Stimulated activated CD4-positive, alpha-beta T cell treated with anti-CD3 and anti-CD28 coated beads, TNF-alpha, amount 100 ng/mL, for 1 hour (primary cell): ENCODE results near the gene TTC12.
"Not testable (repeated sequence)": the region's sequence is repeated elsewhere in the genome, so short reads cannot be mapped to it uniquely, and the experiment has no call there.

Source experiments
- DNase-seq, 3 donors: peaks; one replicate each; pipeline ENCODE4 v3.0.0-alpha.2; 2020; ENCODE audit warnings: low read depth in 3 of 3, low spot score in 1 of 3

TTC12 gene

GRCh38 chr11:113283881-113284280 lies 30.5 kb upstream of the TTC12 start:
- DNase-seq = no peak

- DNase-seq = no peak
These were observed 28.4 kb upstream of the TTC12 start for GRCh38 chr11:113286009-113286408.

DNA sequence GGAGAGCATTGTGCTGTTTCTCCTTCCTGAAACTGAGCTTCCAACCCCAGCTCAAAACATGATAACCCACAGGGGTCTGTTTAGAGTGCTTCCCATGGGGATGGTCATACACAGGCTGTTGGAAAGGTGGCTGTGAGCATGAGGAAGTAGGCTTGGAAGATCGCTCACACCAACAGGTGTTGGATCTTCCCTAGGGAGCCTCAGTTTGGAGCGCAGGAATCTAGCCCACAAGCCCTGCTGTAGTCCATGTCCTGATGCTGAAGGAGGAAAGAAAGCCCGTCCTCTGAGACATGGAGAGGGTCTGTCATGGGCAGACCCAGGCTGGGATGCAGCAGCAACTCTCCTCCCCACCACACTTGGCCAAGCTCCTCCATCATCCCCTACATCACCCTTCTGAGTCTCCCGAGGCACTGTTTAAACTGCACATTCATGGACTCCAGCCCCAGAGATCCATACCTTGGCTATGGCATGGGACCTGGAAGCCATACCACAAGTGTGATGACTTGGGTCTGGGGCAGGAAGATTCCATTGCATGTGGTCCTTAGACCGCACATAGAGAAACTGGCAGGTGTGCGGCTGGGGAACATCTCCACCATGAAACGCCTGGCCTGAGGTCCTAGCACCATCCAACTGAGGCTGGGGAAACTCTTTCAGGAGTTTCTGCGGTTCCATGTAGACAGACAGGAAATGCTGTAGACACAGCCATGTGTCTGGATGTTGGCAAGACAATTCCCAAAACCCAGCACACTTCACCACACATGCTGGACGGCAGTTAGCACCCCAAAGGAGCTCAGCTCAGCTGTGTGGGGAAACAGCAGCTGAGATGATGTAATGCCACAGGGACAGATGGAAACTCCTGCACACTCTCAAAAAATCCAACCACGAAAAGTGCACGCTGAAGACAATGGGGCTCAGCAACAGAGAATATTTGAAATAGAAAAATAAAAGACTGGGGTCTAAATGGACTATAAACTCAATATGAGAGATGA lies 27.6 kb upstream of the TTC12 start:
- no peak for DNase-seq

- DNase-seq = no peak
These were observed 26.6 kb upstream of the TTC12 start for GRCh38 chr11:113287801-113288200.

- DNase-seq = no peak
These were observed 26.0 kb upstream of the TTC12 start for GRCh38 chr11:113288286-113288863.

GRCh38 chr11:113289431-113290187 lies 24.8 kb upstream of the TTC12 start:
- DNase-seq = peak; percentile 12 to 60 (median 29)

GRCh38 chr11:113293936-113294335 lies 20.4 kb upstream of the TTC12 start:
- DNase-seq = no peak

GRCh38 chr11:113295993-113296392 lies 18.4 kb upstream of the TTC12 start:
- no peak for DNase-seq

GRCh38 chr11:113296447-113297205 lies 17.8 kb upstream of the TTC12 start:
- no peak for DNase-seq

- DNase-seq = not testable (repeated sequence)
These were observed 15.9 kb upstream of the TTC12 start for GRCh38 chr11:113298496-113298895.

DNA sequence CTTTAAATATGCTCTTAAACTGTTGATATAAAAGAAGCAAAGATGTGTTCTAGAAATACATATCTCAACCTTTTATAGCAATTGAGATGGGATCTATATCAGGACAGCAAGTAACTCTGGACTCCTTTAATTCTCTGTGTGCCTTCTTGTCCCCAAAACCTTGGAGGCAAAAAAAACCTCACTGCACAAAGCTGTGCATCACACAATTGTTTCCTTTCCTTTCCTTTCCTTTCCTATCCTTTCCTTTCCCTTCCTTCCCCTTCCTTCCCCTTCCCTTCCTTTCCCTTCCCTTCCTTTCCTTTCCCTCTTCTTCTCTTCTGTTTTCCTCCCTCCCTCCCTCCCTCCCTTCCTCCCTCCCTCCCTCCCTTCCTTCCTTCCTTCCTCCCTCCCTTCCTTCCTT lies 9.5 kb upstream of the TTC12 start:
- no peak for DNase-seq

DNA sequence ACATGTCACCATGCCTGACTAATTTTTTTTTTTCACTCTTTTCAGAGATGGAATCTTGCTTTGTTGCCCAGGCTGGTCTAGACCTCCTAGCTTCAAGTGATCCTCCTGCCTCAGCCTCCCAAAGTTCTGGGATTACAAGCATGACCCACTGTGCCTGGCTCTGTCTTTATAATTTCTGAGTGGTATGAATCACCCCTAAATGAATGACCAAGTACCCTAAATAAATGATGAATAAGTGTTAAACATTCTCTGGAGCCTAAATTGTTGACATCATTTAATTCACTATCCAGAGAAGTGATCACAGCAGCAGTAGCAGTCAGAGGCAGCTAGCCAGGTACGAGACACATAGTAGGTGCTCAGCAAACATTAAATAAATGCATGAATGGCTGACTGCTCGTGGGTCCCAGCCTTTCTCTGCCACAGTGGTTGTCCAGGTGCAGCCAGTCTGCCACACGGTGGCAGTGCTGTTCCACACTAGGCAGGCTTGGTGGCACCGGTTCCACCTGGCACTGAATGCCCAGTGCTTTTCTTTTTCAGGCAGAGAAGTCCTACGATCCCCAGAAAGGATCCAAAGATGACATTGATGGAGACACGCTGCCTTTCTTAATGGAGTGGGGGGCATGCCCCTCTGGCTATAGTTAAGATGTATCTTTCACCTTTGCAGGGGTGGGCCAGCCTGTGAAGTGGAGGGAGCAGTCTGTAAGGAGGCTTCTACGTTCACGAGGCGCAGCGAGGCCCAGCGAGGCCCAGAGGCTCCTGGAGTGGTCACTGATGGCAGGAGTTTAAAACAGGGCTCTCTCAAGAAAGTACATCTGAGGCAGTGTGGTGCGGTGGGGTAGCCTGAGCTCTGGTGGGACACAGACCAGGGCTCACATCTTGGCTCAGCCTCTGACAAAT lies 8.7 kb upstream of the TTC12 start:
- DNase-seq = peak; percentile 21 to 60 (median 42)

DNA sequence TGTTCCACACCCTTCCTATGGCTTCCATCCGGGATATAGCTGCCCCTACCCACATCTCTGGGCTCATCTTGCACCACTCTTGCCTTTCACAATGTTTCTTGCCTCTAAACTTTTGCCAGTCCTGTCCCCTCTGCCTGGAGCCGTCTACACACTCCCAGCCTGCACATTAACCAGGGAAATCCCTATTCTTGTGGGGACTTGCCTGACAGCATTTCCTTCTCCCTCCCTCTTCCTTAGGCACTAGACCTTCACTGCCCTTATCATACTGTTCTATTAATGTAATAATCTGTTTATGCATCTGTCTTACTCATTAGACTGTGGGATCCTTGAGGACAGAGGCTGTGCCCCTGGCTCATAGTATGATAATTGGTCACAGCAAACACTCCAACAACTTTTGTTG lies 5.8 kb upstream of the TTC12 start:
- DNase-seq = no peak

DNA sequence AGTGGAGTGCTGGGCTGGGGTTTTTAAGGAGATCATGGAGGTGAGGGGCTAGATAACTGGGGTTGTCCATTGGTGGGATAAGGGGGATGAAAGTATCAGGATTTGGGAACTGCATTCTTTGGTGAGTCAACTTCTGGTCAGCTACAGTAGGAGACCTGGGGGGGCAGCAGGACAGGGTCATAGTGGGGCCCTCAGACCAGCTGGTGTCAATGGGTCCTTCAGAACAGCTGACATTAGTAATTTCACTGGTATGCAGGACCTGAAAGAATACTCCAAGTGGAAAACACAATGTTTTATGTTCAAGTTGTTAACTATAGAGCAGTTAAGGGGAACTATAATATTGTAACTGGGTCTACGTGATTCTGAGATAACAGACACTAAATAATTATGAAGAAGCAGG lies 2.8 kb upstream of the TTC12 start:
- DNase-seq = no peak

DNA sequence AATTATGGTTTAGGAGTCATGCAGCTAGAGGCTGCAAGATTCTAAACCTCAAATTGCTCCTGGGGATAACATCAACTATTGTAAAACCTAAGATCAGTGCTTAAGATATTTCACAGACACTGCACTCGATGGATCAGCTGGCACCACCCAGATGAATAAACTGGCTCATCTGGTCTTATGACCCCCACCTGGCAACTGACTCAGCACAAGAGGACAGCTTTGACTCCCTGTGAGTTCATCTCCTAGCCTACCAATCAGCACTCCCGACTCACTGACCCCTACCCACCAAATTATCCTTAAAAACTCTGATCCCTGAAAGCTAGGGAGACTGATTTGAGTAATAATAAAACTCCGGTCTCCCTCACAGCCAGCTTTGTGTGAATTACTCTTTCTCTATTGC lies 782 bp upstream of the TTC12 start:
- DNase-seq = no peak

DNA sequence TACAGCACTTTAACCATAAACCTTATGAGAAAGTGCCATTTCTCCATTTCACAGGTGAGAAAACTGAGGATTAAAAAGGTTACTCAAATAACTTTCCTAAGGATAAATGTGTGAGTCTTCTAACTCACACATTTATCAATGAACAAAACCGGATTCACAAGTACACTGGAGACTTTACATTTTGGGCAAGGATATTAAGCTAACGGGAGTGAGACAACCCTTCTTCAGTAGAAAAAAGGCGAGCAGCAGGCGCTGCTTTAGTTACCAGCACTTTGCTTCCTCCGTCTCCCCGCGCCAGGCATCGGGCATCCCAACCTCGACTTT lies 356 bp upstream of the TTC12 start:
- DNase-seq = no peak

DNA sequence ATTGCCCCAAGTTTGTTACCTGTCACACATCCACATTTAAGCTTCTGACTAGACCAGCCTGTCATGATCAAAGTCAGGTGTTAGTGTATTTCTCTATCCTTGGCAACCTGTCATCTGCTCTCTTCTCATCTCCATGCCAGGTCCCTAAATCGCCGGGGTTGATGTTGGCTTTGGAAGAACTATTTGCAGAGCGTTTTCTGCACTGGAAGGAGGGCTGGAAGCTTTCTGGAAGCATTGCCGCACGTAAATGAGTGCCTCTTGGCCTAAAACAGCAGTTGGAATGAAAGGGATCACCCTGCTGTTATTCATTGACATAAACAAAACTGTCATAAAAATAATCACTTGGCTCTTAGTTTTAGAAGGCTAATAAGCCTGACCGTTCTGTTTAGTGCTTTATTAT lies 1.4 kb downstream of the TTC12 start:
- DNase-seq = no peak

- DNase-seq = no peak
These were observed 1.9 kb downstream of the TTC12 start for GRCh38 chr11:113316256-113316655.

DNA sequence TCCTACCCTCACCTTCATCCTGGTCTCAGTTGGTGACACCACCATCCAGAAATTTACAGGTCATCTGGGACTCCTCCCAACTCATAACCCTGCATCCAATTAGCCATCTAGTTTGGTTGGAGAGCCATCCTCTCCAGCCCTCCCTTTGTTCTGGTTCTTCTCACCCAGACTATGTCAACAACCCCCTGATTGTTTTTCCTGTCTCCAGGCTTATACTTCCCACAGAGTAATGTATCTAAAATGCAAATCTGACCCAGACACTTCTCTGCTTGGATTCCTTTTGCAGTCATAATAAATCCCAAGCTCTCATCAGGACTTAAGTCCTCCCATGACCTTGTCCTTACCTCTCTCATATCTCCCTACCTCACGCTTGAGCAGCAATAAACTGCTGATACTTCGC lies 3.0 kb downstream of the TTC12 start:
- no peak for DNase-seq

- no peak for DNase-seq
These were observed 4.7 kb downstream of the TTC12 start for GRCh38 chr11:113319085-113319484.
